ENCODE measurements around the gene FALEC.

DNA sequence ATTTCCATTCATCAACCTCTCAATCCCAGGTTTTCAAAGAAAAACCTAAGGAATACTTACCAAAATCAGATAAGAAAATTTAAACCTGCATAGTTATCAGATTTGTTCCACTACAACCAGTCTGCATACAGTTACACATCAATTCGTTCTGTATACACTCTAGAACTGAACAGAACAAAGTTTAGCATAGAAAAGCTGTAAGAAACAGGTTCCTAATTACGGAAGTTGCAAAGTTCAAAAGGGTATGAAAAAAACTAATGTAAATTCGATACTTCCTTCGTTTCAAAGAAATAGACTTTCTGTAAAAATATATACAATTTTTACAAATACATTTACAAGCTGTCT is 60.8 kb downstream of the FALEC start:
- TF ChIP-seq, protein P1, sequence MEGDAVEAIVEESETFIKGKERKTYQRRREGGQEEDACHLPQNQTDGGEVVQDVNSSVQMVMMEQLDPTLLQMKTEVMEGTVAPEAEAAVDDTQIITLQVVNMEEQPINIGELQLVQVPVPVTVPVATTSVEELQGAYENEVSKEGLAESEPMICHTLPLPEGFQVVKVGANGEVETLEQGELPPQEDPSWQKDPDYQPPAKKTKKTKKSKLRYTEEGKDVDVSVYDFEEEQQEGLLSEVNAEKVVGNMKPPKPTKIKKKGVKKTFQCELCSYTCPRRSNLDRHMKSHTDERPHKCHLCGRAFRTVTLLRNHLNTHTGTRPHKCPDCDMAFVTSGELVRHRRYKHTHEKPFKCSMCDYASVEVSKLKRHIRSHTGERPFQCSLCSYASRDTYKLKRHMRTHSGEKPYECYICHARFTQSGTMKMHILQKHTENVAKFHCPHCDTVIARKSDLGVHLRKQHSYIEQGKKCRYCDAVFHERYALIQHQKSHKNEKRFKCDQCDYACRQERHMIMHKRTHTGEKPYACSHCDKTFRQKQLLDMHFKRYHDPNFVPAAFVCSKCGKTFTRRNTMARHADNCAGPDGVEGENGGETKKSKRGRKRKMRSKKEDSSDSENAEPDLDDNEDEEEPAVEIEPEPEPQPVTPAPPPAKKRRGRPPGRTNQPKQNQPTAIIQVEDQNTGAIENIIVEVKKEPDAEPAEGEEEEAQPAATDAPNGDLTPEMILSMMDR (conservative IDR thresholded peaks at IDR 0.05; ENCODE audit: low read depth in 2 of 2): no peak
- TF ChIP-seq ZNF331 (CRISPR knock-in tag; IDR thresholded peaks at IDR 0.05; ENCODE audit: low read depth) (no peak), POLR2AphosphoS5 (IDR thresholded peaks at IDR 0.05; ENCODE audit: low read depth) (no peak)
- TF ChIP-seq, protein P2, sequence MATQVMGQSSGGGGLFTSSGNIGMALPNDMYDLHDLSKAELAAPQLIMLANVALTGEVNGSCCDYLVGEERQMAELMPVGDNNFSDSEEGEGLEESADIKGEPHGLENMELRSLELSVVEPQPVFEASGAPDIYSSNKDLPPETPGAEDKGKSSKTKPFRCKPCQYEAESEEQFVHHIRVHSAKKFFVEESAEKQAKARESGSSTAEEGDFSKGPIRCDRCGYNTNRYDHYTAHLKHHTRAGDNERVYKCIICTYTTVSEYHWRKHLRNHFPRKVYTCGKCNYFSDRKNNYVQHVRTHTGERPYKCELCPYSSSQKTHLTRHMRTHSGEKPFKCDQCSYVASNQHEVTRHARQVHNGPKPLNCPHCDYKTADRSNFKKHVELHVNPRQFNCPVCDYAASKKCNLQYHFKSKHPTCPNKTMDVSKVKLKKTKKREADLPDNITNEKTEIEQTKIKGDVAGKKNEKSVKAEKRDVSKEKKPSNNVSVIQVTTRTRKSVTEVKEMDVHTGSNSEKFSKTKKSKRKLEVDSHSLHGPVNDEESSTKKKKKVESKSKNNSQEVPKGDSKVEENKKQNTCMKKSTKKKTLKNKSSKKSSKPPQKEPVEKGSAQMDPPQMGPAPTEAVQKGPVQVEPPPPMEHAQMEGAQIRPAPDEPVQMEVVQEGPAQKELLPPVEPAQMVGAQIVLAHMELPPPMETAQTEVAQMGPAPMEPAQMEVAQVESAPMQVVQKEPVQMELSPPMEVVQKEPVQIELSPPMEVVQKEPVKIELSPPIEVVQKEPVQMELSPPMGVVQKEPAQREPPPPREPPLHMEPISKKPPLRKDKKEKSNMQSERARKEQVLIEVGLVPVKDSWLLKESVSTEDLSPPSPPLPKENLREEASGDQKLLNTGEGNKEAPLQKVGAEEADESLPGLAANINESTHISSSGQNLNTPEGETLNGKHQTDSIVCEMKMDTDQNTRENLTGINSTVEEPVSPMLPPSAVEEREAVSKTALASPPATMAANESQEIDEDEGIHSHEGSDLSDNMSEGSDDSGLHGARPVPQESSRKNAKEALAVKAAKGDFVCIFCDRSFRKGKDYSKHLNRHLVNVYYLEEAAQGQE (IDR thresholded peaks at IDR 0.05; ENCODE audit: unreplicated experiment): no peak

Measured in GM23338 (cell line).